ENCODE measurements around the gene SEMA3B. TPM values are rescaled to one million over a fixed set of nuclear protein-coding genes. Genes with fewer than 3 reads are reported as not detected.

The SEMA3B gene
- total and polyA plus RNA-seq, 2 experiments from 2014 or later: 2.4 to 3.3 TPM

GRCh38 chr3:50237133-50237651 is 31.8 kb upstream of the SEMA3B start (continued):
- TF ChIP-seq REST (IDR thresholded peaks at IDR 0.05; ENCODE audit: unreplicated experiment): no peak
- no peak for TF ChIP-seq NANOG (IDR thresholded peaks at IDR 0.05; ENCODE audit: borderline replicate concordance)

GRCh38 chr3:50237754-50238548 is 31.0 kb upstream of the SEMA3B start:
- Mint-ChIP-seq H3K27ac (peak overlapping the region; percentile 93), H3K4me1 (peaks cover 63% of the 10 kb centered on the region), H3K4me3 (peak overlapping the region; percentile 97), H3K27me3 (ENCODE audit: insufficient read depth, low read depth, poor library complexity) (peaks cover 21% of the 10 kb centered on the region), H3K9me3 (no peaks in the 10 kb centered on the region), H3K36me3 (ENCODE audit: low read depth) (peaks cover 3% of the 10 kb centered on the region; the same call in 1 of the 3 replicates)
- TF ChIP-seq, protein P1, sequence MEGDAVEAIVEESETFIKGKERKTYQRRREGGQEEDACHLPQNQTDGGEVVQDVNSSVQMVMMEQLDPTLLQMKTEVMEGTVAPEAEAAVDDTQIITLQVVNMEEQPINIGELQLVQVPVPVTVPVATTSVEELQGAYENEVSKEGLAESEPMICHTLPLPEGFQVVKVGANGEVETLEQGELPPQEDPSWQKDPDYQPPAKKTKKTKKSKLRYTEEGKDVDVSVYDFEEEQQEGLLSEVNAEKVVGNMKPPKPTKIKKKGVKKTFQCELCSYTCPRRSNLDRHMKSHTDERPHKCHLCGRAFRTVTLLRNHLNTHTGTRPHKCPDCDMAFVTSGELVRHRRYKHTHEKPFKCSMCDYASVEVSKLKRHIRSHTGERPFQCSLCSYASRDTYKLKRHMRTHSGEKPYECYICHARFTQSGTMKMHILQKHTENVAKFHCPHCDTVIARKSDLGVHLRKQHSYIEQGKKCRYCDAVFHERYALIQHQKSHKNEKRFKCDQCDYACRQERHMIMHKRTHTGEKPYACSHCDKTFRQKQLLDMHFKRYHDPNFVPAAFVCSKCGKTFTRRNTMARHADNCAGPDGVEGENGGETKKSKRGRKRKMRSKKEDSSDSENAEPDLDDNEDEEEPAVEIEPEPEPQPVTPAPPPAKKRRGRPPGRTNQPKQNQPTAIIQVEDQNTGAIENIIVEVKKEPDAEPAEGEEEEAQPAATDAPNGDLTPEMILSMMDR (conservative IDR thresholded peaks at IDR 0.05; ENCODE audit: low read depth in 2 of 2): no peak
- no peak for TF ChIP-seq JUNB (IDR thresholded peaks at IDR 0.05; ENCODE audit: unreplicated experiment)
- TF ChIP-seq, protein P2, sequence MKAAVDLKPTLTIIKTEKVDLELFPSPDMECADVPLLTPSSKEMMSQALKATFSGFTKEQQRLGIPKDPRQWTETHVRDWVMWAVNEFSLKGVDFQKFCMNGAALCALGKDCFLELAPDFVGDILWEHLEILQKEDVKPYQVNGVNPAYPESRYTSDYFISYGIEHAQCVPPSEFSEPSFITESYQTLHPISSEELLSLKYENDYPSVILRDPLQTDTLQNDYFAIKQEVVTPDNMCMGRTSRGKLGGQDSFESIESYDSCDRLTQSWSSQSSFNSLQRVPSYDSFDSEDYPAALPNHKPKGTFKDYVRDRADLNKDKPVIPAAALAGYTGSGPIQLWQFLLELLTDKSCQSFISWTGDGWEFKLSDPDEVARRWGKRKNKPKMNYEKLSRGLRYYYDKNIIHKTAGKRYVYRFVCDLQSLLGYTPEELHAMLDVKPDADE (IDR thresholded peaks at IDR 0.05): 0 out of 2 replicates have a peak, but pooled peaks have one; percentile 34
- no peak for TF ChIP-seq NANOG (IDR thresholded peaks at IDR 0.05; ENCODE audit: borderline replicate concordance)
- 0 out of 2 replicates have a peak, but pooled peaks have one; percentile 17 for TF ChIP-seq POLR2AphosphoS5 (IDR thresholded peaks at IDR 0.05; ENCODE audit: low read depth)
- H2AFZ ChIP-seq: no peak overlapping the region
- peaks cover 35% of the 10 kb centered on the region for H3F3A ChIP-seq (replicated peaks; ENCODE audit: low read depth)
- H3K79me2 ChIP-seq (replicated peaks; ENCODE audit: insufficient read depth): peaks cover 69% of the 10 kb centered on the region
- DNase-seq (ENCODE audit: low spot score): peak; percentile 84
- H3K27me3 ChIP-seq (ENCODE audit: insufficient read depth): no peaks in the 10 kb centered on the region
- H3K4me1 ChIP-seq (ENCODE audit: insufficient read depth): peaks cover 60% of the 10 kb centered on the region
- ATAC-seq: peak; percentile 4
- H3K4me2 ChIP-seq: peak overlapping the region; percentile 84
- peak overlapping the region; percentile 90 for H3K27ac ChIP-seq (ENCODE audit: low read depth)
- H3K9me2 ChIP-seq (ENCODE audit: insufficient read depth): no peaks in the 10 kb centered on the region
- H4K20me1 ChIP-seq (replicated peaks; ENCODE audit: insufficient read depth): peaks cover 38% of the 10 kb centered on the region
- peak overlapping the region; percentile 90 for H3K4me3 ChIP-seq
- H3K36me3 ChIP-seq (ENCODE audit: insufficient read depth): no peaks in the 10 kb centered on the region
